NOMO-1 (cell line): ENCODE data around the gene TCHH.
A peak's percentile ranks its signal among the peaks of the same experiment; 100 is the strongest.
"Not testable (repeated sequence)": the region's sequence is repeated elsewhere in the genome, so short reads cannot be mapped to it uniquely, and the experiment has no call there.

Experiments used
- DNase-seq, 2 experiments: peaks; one replicate each; lab custom pipeline; 2025; ENCODE audit not compliant: unreplicated experiment in 2 of 2; lab: John Stamatoyannopoulos, UW

The TCHH gene, protein sequence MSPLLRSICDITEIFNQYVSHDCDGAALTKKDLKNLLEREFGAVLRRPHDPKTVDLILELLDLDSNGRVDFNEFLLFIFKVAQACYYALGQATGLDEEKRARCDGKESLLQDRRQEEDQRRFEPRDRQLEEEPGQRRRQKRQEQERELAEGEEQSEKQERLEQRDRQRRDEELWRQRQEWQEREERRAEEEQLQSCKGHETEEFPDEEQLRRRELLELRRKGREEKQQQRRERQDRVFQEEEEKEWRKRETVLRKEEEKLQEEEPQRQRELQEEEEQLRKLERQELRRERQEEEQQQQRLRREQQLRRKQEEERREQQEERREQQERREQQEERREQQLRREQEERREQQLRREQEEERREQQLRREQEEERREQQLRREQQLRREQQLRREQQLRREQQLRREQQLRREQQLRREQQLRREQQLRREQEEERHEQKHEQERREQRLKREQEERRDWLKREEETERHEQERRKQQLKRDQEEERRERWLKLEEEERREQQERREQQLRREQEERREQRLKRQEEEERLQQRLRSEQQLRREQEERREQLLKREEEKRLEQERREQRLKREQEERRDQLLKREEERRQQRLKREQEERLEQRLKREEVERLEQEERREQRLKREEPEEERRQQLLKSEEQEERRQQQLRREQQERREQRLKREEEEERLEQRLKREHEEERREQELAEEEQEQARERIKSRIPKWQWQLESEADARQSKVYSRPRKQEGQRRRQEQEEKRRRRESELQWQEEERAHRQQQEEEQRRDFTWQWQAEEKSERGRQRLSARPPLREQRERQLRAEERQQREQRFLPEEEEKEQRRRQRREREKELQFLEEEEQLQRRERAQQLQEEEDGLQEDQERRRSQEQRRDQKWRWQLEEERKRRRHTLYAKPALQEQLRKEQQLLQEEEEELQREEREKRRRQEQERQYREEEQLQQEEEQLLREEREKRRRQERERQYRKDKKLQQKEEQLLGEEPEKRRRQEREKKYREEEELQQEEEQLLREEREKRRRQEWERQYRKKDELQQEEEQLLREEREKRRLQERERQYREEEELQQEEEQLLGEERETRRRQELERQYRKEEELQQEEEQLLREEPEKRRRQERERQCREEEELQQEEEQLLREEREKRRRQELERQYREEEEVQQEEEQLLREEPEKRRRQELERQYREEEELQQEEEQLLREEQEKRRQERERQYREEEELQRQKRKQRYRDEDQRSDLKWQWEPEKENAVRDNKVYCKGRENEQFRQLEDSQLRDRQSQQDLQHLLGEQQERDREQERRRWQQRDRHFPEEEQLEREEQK (N-terminal part only)

DNA sequence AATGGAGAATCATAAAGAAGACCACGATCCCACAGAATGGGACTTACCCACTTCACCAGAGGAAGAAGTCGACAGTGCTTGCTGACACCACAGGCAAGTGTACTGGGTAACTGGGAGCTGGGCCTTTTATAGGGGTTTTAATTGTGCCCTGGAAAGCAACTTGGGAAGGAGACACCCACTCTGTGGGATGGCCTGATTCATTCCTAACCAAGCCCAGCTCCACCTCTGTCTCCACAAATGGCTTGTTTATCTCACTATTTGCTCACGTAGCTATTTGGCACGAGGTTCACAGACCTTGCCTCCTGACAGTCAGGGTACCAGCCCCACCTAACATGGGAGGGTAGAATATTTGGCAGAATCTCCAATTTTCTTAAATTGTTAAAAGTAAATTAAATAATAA, at the start of gene TCHH:
Gene TCHH, minus strand, starts transcription at position 101 of the 400 bp plus-strand sequence. CDS start 1,364 bp downstream, outside the sequence.
- DNase-seq = no peak

DNA sequence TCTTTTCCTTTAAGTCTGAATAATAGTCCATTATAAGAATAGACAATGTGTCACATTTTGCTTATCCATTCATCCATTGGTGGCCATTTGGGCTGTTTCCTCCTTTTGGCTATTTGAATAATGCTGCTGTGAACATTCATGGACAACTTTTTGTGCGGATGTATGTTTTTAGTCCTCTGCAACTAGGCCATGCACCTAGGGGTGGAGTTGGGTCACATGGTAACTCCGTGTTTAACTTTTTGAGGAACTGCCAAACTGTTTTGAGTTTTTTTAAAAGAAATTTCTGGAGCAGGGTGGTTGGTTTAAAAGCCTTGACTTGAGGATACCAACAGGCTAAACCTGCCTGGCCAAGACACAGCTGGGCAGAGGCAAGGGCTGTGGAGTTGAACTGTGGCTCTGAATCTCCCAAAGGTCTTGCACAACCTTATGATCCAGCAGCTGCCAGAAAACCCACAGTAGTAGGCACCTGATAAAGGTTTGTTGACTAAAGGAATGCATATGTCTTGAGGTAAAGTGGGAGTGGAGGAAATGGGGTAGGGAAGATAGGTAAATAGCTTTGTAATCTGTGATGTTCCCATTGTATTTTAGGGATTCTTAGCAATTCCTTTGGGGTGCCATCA, 49.4 kb upstream of the TCHH start:
- DNase-seq = no peak

DNA sequence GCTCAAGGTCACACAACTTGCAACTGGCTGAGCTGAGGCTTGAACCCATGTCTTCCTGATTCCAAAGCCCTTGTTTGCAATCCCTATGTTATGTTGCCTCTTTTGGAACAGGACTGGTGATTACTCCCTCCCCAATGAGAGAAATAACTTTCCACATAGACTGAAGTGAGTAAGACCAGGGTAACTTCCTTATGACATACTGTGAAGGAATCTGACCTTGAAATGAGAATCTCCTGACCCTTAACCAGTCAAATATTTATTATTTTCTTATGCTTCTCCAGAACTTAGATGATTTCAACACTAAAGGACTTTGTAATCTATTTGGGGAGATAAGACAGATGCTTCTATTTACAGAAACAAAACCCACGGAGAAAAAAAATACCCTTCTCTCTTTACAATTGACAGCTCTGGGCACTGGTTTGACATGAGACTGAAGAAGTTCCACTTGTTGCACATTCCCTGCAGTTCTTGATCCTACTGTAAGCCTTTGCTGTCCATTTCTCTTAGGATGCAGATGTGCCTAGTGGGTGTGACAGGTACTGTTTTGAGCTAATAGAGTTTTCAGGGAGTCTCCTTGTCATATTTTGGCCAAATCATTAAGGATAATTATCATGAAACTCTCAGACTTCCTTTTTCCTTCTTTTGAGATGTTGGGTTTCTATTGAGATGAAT, 47.7 kb upstream of the TCHH start:
- DNase-seq = peak in 1 of 2 experiments; percentile 41

DNA sequence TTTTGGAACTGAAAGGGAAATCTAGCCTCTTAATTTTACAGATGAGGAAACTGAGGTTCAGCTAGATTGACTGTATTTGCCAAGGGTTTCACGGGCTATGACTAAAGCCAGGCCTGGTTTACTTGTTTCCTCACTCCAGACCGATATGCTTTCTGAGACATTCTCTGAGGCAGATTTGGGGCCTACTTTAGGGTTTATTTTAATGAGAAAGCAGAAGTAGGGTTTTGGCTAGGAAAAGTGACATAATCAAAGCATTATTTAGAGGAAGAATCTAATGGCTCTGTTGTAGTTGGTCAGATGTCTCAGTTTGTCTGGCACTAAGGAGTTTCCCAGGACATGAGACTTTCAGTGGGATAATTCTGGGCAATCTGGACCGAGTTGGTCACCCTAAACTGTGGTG, 45.3 kb upstream of the TCHH start:
- DNase-seq = peak; percentile 87 to 96

DNA sequence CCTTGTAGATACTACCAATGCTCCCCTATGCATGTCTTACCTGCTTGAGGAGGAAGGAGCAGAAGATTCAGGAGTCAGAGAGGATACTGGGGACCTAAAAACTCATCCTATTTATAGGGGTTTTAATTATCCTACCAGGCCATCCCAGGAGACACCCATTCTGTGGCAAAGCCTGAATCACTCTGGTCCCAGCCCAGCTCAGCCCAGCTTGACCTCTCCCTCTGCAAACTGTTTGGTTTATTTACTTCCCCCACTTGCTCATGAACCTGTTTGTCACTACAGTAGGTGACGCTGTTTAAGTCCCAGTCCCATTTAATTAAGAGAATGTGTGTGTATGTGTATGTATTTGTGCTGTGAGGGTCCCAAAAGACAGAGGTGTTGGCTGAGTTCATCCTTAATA, 43.9 kb upstream of the TCHH start, which contains the start of gene RPTN:
Gene RPTN, minus strand, starts transcription at position 85 of the 400 bp plus-strand sequence. CDS start 1,339 bp downstream, outside the sequence.
- no peak for DNase-seq

DNA sequence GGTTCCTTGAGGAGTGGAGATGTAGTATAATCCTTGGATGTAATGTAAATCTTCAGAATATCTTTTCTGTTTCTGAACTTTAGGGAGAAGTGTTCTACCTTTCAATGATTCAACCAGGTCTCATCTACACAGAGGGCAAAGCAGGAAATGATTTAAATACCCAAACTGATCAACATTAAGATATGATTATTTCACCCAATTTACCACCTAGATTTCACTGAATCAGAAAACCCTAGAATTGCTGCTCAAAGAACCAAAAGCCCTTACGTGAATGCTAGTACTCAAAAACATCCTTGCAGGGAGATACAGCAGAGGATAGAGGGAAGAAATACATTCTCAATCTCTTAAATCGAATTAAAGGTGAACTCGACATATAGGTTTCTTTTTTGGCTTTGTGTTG, 38.8 kb upstream of the TCHH start:
- DNase-seq = no peak

DNA sequence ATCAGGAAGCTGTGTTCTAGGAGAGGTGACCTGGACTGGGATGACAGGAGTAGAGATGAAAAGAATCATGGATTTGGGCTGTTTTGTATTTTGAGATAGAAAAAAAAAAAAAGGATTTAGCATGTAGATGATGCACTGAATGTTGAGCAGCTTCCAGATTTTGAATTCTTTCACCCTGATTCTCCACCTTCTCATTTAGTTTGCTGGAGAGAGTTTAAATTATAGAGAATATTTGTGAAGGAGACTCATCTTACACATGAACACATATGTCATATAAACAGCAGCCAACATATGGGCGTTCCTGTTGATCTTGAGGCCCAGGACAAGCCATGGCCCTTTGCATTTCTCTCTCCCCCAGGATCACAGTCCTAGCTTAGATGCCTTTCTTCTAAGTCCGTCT, 36.4 kb upstream of the TCHH start:
- DNase-seq = no peak

DNA sequence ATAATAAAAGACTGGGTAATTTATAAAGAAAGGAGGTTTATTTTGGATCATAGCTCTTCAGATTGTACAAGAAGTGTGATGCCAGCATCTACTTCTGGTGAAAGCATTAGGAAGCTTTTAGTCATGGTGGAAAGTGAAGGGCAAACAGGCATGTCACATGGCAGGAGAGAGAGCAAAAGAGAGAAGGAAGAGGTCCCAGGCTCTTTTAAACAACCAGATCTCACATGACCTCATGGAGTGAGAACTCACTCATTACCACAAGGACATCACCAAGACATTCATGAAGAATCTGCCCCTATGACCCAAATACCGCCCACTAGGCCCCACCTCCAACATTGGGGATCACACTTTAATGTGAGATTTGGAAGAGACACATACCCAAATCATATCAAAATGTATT, 33.7 kb upstream of the TCHH start:
- DNase-seq = no peak

DNA sequence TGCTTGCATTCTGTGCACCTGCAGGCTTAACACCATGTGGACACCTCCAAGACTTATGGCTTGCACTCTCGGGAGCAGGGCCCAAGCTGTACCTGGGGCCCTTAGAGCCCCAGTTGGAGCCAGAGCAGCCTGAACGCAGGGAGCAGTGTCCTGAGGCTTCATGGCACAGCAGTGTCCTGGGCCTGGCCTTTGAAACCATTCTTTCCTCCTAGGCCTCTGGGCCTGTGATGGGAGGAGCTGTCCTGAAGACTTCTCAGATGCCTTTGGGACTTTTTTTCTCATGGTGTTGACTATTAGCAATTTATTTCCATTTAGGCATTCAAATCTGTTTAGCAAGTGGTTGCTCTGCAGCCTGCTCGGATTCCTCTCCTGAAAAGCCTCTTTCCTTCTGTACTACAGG, 32.8 kb upstream of the TCHH start:
- DNase-seq = no peak

DNA sequence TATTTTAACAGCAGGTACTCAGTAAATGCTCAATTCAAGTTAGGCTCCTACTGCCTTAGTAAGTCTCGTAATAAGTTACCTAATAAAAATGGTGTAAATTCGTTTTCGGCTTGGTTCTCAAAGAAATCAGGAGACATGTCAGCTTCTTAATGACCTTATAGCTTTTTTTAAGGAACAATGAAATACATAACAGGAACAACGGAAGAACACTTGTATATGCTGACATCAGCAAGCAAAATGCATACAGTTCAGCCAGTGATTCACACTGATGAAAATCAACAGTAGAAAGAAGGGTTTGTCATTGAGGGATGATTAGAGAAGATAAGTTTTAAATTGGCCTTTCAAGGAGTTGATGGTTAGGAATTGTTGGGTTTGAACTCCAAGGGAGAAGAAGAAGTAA, 30.5 kb upstream of the TCHH start:
- no peak for DNase-seq

DNA sequence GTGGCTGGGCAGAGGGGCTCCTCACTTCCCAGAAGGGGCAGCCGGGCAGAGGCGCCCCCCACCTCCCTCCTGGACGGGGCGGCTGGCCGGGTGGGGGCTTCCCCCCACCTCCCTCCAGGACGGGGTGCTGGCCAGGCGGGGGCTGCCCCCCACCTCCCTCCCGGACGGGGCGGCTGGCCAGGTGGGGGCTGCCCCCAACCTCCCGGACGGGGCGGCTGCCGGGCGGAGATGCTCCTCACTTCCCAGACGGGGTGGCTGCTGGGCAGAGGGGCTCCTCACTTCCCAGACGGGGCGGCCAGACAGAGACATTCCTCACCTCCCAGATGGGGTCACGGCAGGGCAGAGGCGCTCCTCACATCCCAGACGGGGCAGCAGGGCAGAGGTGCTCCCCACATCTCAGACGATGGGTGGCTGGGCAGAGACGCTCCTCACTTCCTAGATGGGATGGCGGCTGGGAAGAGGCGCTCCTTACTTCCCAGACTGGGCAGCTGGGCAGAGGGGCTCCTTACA, 29.5 kb upstream of the TCHH start:
- DNase-seq = not testable (repeated sequence)

DNA sequence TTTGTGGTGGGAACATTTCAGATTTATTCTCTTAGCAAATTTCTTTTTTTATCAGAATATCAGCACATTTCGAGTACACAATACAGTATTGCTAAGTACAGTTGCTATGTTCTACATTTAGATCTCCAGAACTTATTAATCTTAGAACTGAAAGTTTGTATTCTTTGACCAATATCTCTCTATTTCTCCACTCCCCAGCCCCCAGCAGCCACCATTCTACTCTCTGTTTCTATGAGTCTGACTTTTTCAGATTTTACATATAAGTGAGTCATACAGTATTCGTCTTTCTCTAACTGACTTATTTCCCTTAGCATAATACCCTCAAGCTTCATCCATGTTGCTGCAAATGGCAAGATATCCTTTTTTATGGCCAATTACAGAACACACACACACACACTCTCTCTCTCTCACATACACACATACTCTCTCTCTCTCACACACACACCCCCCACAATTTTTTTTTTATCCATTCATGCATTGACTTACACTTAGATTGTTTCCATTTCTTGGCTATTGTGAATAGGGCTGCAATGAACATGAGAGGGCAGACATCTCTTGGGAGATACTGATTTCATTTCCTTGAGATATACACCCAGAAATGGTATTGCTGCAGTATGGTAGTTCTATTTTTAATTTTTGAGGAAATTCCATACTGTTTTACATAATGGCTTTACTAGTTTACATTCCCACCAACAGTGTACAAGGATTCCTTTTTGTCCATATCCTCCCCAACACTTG, 28.1 kb upstream of the TCHH start:
- no peak for DNase-seq

DNA sequence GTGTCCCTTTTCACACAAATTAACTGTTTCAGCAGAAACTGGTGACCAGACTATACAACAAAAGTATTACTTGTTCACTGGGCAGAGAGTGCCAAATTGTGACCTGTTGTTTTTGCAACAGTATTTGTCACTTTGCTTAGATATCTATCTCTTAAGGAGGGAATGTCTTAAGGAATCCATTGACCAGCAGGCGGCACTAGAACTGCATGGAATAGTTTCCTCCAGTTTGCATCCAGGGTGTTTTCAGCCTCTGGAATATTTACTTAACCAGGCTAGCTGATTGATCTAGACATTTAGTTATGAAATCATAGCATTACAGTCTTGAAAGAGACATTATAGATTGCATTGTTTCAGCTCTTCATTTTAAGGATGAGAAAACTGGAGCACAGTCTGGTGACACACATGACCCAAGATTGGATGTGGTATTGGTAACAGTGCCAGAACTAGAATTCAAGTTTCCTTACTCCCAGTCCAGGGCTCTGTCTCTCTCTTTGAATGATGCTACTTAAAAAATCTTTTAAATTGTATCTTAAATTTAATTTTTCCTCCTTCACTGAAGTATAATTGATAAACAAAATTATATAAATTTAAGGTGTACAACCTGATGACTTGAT, 26.8 kb upstream of the TCHH start:
- peak in 1 of 2 experiments; percentile 50 for DNase-seq

DNA sequence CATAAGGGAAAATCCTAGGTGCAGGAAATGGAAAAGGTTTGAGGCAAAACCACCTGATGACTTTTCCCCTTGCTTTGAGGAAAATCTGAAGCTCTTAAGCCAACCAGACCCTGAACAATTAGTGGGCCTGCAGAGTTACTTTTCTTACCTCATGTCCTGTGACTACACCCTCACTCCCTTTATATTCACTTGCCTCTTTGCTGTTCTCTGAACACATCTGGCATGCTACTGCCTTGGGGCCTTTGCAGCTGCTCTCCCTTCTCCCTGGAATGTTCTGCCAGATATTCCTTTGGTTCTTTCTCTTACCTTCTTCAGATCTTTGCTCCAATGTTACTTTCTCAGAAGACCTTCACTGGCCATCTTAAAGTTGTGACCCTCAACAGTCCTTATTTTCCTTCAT, 22.0 kb upstream of the TCHH start:
- DNase-seq = no peak

DNA sequence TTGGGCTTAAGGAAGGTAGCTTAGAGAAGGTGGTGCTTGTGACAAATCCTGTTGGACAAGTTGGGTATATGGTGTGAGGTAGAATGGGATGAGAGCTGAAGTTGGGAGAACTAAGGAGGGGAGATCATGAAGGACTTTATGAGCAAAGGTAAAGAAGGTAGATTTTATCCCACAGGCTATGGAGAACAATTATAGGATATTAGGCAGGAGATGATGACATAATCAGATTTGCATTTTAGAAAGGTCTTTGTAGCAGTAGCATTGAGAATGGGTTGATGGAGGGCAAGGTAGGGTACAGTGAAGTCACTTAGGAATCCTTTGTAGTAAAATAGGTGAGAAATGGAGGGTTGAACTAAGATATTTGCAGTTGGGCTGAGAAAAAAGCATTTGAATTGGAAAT, 14.9 kb upstream of the TCHH start:
- DNase-seq = no peak

DNA sequence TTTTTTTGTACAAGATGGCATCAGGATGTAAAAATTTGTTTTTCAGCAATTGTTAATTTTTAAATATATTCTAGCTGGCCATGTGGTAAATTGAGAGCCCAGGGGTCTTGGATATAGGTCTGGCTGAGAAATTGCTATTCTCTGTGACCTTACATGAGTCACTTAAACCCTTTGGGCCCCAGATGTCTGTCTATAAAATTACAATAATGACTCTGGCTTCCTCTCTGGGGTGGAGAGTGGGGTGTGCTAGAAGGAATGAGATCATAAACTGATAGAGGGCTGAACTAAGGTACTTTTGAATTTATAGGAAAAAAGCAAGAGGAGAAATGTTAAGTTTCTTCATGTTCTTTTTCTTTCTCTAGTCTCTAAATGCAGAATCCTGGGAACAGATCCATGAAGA, 12.4 kb upstream of the TCHH start:
- no peak for DNase-seq

DNA sequence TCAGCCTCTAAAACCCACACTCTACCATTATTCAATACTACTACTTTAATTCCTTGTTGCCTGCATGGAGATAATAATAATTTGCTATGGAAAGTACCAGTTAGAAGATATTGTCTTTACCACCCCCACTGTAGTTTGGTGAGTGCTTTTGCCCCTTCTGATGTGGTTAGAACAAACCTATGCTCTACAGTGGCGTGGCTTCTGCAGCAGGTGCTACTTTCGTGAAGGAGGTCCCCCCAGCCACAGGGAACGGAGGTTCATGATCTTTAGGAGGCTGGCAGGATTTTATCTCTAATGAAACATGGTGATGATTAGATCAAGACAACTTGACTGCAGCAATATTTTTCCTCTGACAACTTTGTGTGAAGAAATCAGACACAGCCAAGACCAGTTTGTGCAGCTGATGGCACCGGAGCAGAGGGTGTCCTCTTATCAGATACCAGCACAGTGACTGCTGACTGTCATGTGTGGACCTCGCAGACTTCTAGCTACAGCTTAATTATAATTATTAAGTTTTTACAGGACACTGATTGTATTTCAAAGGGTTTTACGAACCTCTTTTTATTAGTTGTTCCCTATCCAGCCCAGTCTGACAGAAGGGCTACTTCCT, 10.7 kb upstream of the TCHH start:
- DNase-seq = no peak

DNA sequence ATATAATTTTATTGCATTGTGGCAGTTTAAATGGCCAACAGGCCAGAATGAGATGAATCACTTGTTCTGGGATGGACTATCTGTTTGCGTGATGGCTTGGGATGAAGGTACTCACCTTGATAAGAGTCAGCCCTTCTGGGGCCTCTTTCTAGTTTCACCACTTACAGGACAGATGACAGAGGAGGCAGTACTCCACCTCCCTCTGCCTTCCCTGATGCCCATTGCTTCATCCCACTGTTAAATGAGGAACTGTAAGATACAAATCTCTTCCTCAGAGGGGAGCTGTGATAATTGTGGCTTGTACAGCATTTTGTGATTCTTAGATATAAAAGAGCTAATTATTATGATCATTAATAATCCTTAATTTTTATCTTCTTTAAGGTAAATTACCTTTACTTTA, 3.7 kb upstream of the TCHH start:
- peak in 1 of 2 experiments; percentile 33 for DNase-seq
